ENCODE measurements around the gene ARAP2. TPM values are rescaled to one million over a fixed set of nuclear protein-coding genes. Genes with fewer than 3 reads are reported as not detected.

Gene ARAP2
- total and polyA plus RNA-seq, 2 experiments from 2014 or later: 0.92 to 4.8 TPM

DNA sequence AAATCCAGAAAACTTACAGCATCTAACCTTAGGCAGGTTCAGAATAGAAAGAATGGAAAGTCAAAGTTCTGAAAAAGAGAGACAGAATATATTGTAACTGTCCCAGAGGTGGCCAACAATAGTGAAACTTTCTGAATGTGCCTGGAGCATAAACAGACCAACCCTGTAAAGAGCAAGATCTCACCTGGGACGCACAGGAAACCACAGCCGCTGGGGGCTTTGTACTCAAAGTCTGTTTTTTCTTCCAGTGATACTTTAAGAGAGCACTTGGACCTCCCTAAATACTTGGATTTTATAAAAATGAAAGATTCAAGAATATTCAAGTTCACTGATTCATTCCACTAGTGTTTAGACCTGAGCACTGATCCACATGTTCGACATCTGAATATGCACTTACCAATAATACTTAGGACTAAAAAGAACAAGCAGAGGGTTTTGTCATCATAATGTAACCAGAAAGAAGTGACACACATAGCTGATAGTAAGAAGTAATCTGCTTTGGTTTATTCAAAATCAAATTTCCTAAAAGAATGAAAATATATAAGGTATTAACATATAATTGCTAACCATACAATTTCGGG, 35.3 kb downstream of the ARAP2 start:
- Histone ChIP-seq H3K36me3 (ENCODE audit: insufficient read depth) (no peaks in the 10 kb centered on the region), H3K4me1 (ENCODE audit: insufficient read depth) (peaks cover 14% of the 10 kb centered on the region), H3K4me2 (no peak overlapping the region), H3F3A (replicated peaks; ENCODE audit: low read depth) (no peaks in the 10 kb centered on the region), H3K79me2 (replicated peaks; ENCODE audit: insufficient read depth) (no peaks in the 10 kb centered on the region), H3K27ac (ENCODE audit: low read depth) (no peak overlapping the region), H3K27me3 (ENCODE audit: insufficient read depth) (no peaks in the 10 kb centered on the region), H2AFZ (no peak overlapping the region), H3K4me3 (no peak overlapping the region), H3K9me2 (ENCODE audit: insufficient read depth) (no peaks in the 10 kb centered on the region), H4K20me1 (replicated peaks; ENCODE audit: insufficient read depth) (no peaks in the 10 kb centered on the region)
- no peak for TF ChIP-seq NANOG (IDR thresholded peaks at IDR 0.05; ENCODE audit: borderline replicate concordance)
- TF ChIP-seq ZNF331 (CRISPR knock-in tag; IDR thresholded peaks at IDR 0.05; ENCODE audit: low read depth): no peak
- no peak for TF ChIP-seq POLR2AphosphoS5 (IDR thresholded peaks at IDR 0.05; ENCODE audit: low read depth)
- TF ChIP-seq, protein P1, sequence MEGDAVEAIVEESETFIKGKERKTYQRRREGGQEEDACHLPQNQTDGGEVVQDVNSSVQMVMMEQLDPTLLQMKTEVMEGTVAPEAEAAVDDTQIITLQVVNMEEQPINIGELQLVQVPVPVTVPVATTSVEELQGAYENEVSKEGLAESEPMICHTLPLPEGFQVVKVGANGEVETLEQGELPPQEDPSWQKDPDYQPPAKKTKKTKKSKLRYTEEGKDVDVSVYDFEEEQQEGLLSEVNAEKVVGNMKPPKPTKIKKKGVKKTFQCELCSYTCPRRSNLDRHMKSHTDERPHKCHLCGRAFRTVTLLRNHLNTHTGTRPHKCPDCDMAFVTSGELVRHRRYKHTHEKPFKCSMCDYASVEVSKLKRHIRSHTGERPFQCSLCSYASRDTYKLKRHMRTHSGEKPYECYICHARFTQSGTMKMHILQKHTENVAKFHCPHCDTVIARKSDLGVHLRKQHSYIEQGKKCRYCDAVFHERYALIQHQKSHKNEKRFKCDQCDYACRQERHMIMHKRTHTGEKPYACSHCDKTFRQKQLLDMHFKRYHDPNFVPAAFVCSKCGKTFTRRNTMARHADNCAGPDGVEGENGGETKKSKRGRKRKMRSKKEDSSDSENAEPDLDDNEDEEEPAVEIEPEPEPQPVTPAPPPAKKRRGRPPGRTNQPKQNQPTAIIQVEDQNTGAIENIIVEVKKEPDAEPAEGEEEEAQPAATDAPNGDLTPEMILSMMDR (conservative IDR thresholded peaks at IDR 0.05; ENCODE audit: low read depth in 2 of 2): no peak
- TF ChIP-seq, protein P2, sequence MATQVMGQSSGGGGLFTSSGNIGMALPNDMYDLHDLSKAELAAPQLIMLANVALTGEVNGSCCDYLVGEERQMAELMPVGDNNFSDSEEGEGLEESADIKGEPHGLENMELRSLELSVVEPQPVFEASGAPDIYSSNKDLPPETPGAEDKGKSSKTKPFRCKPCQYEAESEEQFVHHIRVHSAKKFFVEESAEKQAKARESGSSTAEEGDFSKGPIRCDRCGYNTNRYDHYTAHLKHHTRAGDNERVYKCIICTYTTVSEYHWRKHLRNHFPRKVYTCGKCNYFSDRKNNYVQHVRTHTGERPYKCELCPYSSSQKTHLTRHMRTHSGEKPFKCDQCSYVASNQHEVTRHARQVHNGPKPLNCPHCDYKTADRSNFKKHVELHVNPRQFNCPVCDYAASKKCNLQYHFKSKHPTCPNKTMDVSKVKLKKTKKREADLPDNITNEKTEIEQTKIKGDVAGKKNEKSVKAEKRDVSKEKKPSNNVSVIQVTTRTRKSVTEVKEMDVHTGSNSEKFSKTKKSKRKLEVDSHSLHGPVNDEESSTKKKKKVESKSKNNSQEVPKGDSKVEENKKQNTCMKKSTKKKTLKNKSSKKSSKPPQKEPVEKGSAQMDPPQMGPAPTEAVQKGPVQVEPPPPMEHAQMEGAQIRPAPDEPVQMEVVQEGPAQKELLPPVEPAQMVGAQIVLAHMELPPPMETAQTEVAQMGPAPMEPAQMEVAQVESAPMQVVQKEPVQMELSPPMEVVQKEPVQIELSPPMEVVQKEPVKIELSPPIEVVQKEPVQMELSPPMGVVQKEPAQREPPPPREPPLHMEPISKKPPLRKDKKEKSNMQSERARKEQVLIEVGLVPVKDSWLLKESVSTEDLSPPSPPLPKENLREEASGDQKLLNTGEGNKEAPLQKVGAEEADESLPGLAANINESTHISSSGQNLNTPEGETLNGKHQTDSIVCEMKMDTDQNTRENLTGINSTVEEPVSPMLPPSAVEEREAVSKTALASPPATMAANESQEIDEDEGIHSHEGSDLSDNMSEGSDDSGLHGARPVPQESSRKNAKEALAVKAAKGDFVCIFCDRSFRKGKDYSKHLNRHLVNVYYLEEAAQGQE (IDR thresholded peaks at IDR 0.05; ENCODE audit: unreplicated experiment): no peak
- no peak for TF ChIP-seq EZH2phosphoT487 (IDR thresholded peaks at IDR 0.05; ENCODE audit: unreplicated experiment)
- TF ChIP-seq JUNB (IDR thresholded peaks at IDR 0.05; ENCODE audit: unreplicated experiment): no peak
- H3K27ac Mint-ChIP-seq: peak overlapping the region; percentile 78; the same call in 1 of the 2 replicates
- H3K4me3 Mint-ChIP-seq: no peak overlapping the region
- ATAC-seq: no peak
- H3K27me3 Mint-ChIP-seq (ENCODE audit: insufficient read depth, low read depth, poor library complexity): no peaks in the 10 kb centered on the region
- H3K4me1 Mint-ChIP-seq: peaks cover 24% of the 10 kb centered on the region
- no peaks in the 10 kb centered on the region for H3K36me3 Mint-ChIP-seq (ENCODE audit: low read depth)
- no peak for DNase-seq (ENCODE audit: low spot score)
- H3K9me3 Mint-ChIP-seq: no peaks in the 10 kb centered on the region

DNA sequence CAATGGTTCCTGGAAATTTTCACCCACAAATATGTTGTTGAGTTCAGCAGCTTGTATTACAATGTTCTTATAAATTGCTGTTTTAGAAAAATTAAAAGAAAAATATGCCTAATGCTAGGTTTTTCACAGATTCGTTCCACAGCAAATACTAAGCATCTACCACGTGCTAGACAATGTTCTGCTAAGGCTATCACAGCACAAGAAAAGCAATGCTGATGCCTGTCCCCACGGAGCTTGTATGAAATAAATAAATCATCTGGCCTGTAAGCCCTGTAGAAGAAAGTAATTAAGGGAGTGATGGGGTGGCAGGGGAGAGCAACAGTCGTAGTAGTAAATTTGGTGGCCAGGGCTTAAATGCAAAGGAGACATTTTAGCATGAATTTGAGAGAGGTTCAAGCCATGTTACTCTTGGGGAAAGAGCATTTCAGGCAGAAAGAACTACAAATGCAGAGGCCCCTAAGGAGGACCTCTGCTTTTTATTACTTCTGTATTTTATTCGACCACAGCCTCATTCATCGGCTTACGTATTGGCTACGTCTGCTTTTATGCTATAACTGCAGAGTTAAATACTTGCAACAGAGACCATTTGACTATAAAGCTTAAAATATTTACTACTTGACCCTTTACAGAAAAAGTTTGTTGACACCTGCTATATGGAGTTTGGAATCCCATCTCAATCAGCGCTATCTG, 36.3 kb downstream of the ARAP2 start:
- no peak overlapping the region for H3K4me3 ChIP-seq
- TF ChIP-seq, protein P2 (IDR thresholded peaks at IDR 0.05; ENCODE audit: unreplicated experiment): no peak
- TF ChIP-seq EZH2phosphoT487 (IDR thresholded peaks at IDR 0.05; ENCODE audit: unreplicated experiment): no peak
- no peak for TF ChIP-seq POLR2AphosphoS5 (IDR thresholded peaks at IDR 0.05; ENCODE audit: low read depth)
- TF ChIP-seq EZH2 (IDR thresholded peaks at IDR 0.05; ENCODE audit: low read depth, unreplicated experiment): no peak
- no peak for TF ChIP-seq ZNF114 (CRISPR knock-in tag; IDR thresholded peaks at IDR 0.05)
- no peak for TF ChIP-seq JUNB (IDR thresholded peaks at IDR 0.05; ENCODE audit: unreplicated experiment)
- TF ChIP-seq NANOG (IDR thresholded peaks at IDR 0.05; ENCODE audit: borderline replicate concordance): no peak
- TF ChIP-seq, protein P3, sequence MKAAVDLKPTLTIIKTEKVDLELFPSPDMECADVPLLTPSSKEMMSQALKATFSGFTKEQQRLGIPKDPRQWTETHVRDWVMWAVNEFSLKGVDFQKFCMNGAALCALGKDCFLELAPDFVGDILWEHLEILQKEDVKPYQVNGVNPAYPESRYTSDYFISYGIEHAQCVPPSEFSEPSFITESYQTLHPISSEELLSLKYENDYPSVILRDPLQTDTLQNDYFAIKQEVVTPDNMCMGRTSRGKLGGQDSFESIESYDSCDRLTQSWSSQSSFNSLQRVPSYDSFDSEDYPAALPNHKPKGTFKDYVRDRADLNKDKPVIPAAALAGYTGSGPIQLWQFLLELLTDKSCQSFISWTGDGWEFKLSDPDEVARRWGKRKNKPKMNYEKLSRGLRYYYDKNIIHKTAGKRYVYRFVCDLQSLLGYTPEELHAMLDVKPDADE (IDR thresholded peaks at IDR 0.05): no peak
- no peaks in the 10 kb centered on the region for H3K79me2 ChIP-seq (replicated peaks; ENCODE audit: insufficient read depth)
- no peaks in the 10 kb centered on the region for H4K20me1 ChIP-seq (replicated peaks; ENCODE audit: insufficient read depth)
- Mint-ChIP-seq H3K27ac (peak overlapping the region; percentile 81; the same call in 1 of the 2 replicates), H3K4me1 (peaks cover 24% of the 10 kb centered on the region), H3K4me3 (no peak overlapping the region), H3K36me3 (ENCODE audit: low read depth) (no peaks in the 10 kb centered on the region), H3K27me3 (ENCODE audit: insufficient read depth, low read depth, poor library complexity) (no peaks in the 10 kb centered on the region), H3K9me3 (no peaks in the 10 kb centered on the region)
- no peak for ATAC-seq
- H3K4me1 ChIP-seq (ENCODE audit: insufficient read depth): peaks cover 14% of the 10 kb centered on the region
- no peak overlapping the region for H3K4me2 ChIP-seq
- H2AFZ ChIP-seq: no peak overlapping the region
- no peaks in the 10 kb centered on the region for H3K9me2 ChIP-seq (ENCODE audit: insufficient read depth)
- H3K27me3 ChIP-seq (ENCODE audit: insufficient read depth): no peaks in the 10 kb centered on the region
- H3K36me3 ChIP-seq (ENCODE audit: insufficient read depth): no peaks in the 10 kb centered on the region
- DNase-seq (ENCODE audit: low spot score): no peak
- no peaks in the 10 kb centered on the region for H3F3A ChIP-seq (replicated peaks; ENCODE audit: low read depth)
- H3K27ac ChIP-seq (ENCODE audit: low read depth): no peak overlapping the region

Measured in GM23338 (cell line).